Measurements from ENCODE around the gene SGMS2.
"Not testable (repeated sequence)": the region's sequence is repeated elsewhere in the genome, so short reads cannot be mapped to it uniquely, and the experiment has no call there.

The SGMS2 gene

GRCh38 chr4:107901213-107901934 is 76.6 kb downstream of the SGMS2 start:
- DNase-seq (ENCODE audit: extremely low spot score, insufficient read length, low read depth) (no peak), FAIRE-seq (peak; percentile 33)

DNA sequence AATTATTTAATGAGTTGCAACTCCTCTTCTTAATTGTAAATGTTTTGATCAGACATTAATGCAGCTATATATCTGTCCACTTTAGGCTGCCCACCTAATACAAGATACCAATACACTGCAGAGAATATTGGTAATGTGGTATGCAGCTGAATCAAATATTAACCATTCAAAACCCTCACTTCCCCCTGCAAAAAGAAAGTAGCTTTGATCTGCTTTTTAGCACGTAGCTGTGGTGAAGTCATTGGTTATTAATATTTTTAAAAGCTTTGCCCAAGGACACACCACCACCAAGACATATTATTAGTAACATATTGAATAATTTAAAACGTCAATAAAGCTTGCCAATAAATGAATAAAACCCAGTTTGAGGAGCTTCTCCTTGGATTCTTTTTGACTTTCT is 78.0 kb downstream of the SGMS2 start:
- DNase-seq (ENCODE audit: extremely low spot score, insufficient read length, low read depth) (peak; percentile 12), FAIRE-seq (no peak)

DNA sequence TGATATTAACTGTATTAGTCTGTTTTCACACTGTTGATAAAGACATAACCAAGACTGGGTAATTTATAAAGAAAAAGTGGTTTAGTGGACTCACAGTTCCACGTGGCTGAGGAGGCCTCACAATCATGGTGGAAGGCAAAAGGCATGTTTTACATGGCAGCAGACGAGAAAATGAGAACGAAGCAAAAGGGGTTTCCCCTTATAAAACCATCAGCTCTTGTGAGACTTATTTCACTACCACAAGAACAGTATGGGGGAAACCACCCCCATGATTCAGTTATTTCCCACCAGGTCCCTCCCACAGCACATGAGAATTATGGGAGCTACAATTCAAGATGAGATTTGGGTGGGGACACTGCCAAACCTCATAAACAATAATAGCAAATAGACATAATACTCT is 80.3 kb downstream of the SGMS2 start:
- DNase-seq (ENCODE audit: extremely low spot score, insufficient read length, low read depth); FAIRE-seq: not testable (repeated sequence)

DNA sequence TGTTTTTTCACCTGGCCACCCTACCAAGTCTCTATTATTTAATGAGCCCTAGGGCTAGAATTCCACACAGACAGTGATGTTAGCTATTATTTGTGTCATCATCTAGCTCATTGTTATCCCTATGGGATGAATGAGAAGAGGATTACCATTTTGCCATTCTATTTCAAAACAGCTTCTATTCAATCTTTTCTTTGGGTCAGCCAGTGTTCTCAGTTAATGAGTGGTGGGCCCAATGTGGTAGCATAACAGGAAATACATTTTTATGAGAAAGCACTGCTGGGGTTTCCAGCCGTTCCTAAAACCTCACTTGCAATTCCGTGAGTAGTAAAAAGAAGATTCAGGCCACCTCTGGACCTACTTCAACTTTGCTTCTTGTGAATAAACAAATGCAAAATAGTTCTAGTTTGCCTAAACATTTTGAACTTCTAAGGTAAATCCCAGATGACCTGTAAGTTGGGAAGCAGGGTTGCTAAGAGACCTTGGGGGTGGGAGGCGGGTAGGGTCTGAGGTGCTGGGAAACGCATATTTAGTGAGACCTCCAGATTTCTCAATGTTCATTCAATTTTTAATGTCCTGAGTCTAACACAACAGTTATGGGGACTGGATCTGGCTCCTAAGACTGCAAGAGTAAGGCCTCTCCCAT is 81.8 kb downstream of the SGMS2 start:
- DNase-seq (ENCODE audit: extremely low spot score, insufficient read length, low read depth): no peak

GRCh38 chr4:107908377-107908776 is 83.6 kb downstream of the SGMS2 start:
- DNase-seq (ENCODE audit: extremely low spot score, insufficient read length, low read depth) (no peak), FAIRE-seq (no peak)

More for the DNA sequence above, 81.8 kb downstream of the SGMS2 start:
- FAIRE-seq: no peak

DNA sequence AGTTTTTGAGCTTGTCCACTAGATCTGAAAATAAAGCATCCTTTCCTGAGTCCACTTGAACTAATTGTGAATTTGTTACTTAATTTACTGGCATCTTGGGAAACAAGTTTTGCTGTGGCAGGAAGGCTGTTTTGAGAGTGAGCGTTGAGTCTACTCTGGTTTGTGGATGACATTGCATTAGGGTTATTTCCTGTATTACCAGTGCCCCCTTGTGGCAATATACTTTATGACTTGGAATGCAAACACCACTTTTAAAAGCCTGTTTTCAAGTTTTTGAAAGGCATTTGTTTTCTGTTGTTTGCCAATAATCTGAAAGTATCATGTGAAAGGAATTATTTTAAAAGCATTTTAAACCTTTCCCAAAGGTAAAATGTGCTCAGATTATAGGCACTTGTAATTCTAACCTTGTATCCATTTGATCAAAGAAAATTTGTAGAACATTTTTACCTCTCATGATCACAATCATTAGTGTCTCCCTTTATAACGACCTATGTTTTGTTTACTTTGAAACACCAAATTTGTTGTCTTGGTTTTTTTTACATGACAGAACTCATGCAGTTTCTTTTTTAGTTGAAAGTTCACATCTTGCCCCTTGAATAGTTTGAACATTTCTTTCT is 88.7 kb downstream of the SGMS2 start:
- no peak for DNase-seq (ENCODE audit: extremely low spot score, insufficient read length, low read depth)
- peak; percentile 92 for FAIRE-seq

- no peak for DNase-seq (ENCODE audit: extremely low spot score, insufficient read length, low read depth)
- no peak for FAIRE-seq
Measured at GRCh38 chr4:107915220-107915619, 90.5 kb downstream of the SGMS2 start.

DNA sequence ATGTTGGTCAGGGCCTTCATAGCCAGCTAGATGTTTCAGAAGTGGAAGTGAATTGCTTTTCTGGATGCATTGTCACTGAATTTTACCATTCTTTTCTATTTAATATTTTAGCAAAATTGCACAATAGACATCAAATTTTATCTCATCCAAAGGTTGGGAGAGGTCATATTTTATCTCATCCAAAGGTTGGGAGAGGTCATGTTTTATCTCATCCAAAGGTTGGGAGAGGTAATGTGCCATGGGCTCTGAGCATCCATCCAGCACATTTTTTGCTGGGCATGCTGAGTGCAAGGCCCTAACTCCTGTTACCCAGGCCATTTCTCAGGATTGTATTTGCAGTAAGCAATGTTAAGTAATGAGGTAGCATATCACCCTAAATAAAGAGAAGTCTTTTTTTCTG is 91.9 kb downstream of the SGMS2 start:
- no peak for FAIRE-seq
- no peak for DNase-seq (ENCODE audit: extremely low spot score, insufficient read length, low read depth)

GRCh38 chr4:107917500-107917899 is 92.8 kb downstream of the SGMS2 start:
- DNase-seq (ENCODE audit: extremely low spot score, insufficient read length, low read depth): no peak
- FAIRE-seq: no peak

GRCh38 chr4:107922486-107923473 is 98.0 kb downstream of the SGMS2 start:
- no peak for FAIRE-seq

GRCh38 chr4:107925713-107926112 is 101.0 kb downstream of the SGMS2 start:
- not testable (repeated sequence) for FAIRE-seq; DNase-seq (ENCODE audit: extremely low spot score, insufficient read length, low read depth)

More at GRCh38 chr4:107922486-107923473, 98.0 kb downstream of the SGMS2 start:
- DNase-seq (ENCODE audit: extremely low spot score, insufficient read length, low read depth): no peak

- not testable (repeated sequence) for DNase-seq (ENCODE audit: extremely low spot score, insufficient read length, low read depth); FAIRE-seq
Measured at GRCh38 chr4:107926875-107927274, 102.1 kb downstream of the SGMS2 start.

- DNase-seq (ENCODE audit: extremely low spot score, insufficient read length, low read depth) (peak; percentile 83), FAIRE-seq (peak; percentile 74)
Measured at GRCh38 chr4:107930821-107931774, 106.4 kb downstream of the SGMS2 start, which contains the start of gene CYP2U1. Gene CYP2U1, plus strand, starts transcription at chr4:107931549. Its CDS starts 95 bp downstream, at chr4:107931644.

GRCh38 chr4:107931775-107932321 is 107.1 kb downstream of the SGMS2 start:
- FAIRE-seq (no peak), DNase-seq (ENCODE audit: extremely low spot score, insufficient read length, low read depth) (no peak)

- FAIRE-seq (no peak), DNase-seq (ENCODE audit: extremely low spot score, insufficient read length, low read depth) (no peak)
Measured at GRCh38 chr4:107935246-107935645, 110.5 kb downstream of the SGMS2 start.

- no peak for FAIRE-seq
- DNase-seq (ENCODE audit: extremely low spot score, insufficient read length, low read depth): no peak
Measured at GRCh38 chr4:107937040-107937439, 112.3 kb downstream of the SGMS2 start.

DNA sequence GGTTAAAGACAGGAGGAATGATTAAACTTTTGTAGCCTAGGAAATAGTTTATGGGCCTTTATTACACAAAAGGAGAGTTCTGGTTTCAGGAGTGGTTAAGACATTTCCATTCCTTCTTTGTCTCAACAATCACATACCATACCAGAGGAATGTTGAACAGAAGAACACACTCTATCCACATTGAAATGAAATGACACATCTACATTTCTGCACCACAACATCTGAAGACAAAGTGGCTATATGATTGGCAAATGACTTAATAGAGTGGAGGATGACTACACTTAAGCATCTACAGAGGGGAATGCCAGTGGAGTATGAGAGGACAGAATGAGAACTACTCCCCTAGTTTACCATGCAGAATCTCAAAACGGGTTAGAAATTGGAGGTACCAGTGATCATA is 114.6 kb downstream of the SGMS2 start:
- FAIRE-seq (no peak), DNase-seq (ENCODE audit: extremely low spot score, insufficient read length, low read depth) (no peak)

GRCh38 chr4:107945809-107946208 is 121.1 kb downstream of the SGMS2 start:
- no peak for DNase-seq (ENCODE audit: extremely low spot score, insufficient read length, low read depth)
- FAIRE-seq: no peak
